Caco-2 (cell line): ENCODE measurements around the gene CACNB1. TPM values are rescaled to one million over a fixed set of nuclear protein-coding genes. Genes with fewer than 3 reads are reported as not detected.

Experiments
- BruUV-seq: library from RNA; stranded (reverse); fragments of 400-500 nt; replicated peaks from 2 replicates; lab custom pipeline; 2021; lab: Mats Ljungman, UMichigan
- CTCF ChIA-PET: fragments of 300-600 bp; sonication (Branson Sonifier 250); formaldehyde crosslinking; loops from one replicate; lab custom pipeline; 2022; ENCODE audit warnings: antibody characterized with exemption; lab: Charles Lee
- POLR2A ChIA-PET: fragments of 300-600 bp; sonication (Branson Sonifier 250); formaldehyde crosslinking; loops from one replicate; lab custom pipeline; 2022; ENCODE audit warnings: antibody characterized with exemption; lab: Charles Lee
- DNase-seq, 2 experiments: peaks; one replicate each; pipeline versions ENCODE4 v3.0.0 to v3.0.0-alpha.2; 2020 to 2022
- H3K27me3 ChIP-seq: replicated peaks from 2 replicates; pipeline ENCODE4 v1.6.0; 2011; ENCODE audit warnings: low read length; ENCODE audit not compliant: control insufficient read depth, insufficient read depth
- H3K36me3 ChIP-seq: 2 replicates; pipeline ENCODE4 v1.5.1; 2011; ENCODE audit warnings: low read length; ENCODE audit not compliant: control insufficient read depth, insufficient read depth
- H3K4me1 ChIP-seq: fragments of 250-450 bp; sonication (Bioruptor Pico); 2 replicates; pipeline ENCODE4 v1.5.1; 2020; ENCODE audit warnings: mild to moderate bottlenecking
- H3K4me3 ChIP-seq: 2 replicates; pipeline ENCODE4 v1.5.1; 2011; ENCODE audit warnings: low read depth, mild to moderate bottlenecking, control low read depth, low read length
- H3K9me3 ChIP-seq: fragments of 250-450 bp; sonication (Bioruptor Pico); 2 replicates; pipeline ENCODE4 v1.5.1; 2020; ENCODE audit warnings: mild to moderate bottlenecking, moderate library complexity
- H3K27ac Mint-ChIP-seq: one replicate; pipeline ENCODE4 v1.8.0; 2022; ENCODE audit warnings: mixed read lengths; ENCODE audit not compliant: unreplicated experiment
- H3K27me3 Mint-ChIP-seq: one replicate; pipeline ENCODE4 v1.8.0; 2022; ENCODE audit warnings: mixed read lengths; ENCODE audit not compliant: insufficient read depth, unreplicated experiment
- H3K36me3 Mint-ChIP-seq: one replicate; pipeline ENCODE4 v1.8.0; 2022; ENCODE audit warnings: mild to moderate bottlenecking, mixed read lengths; ENCODE audit not compliant: insufficient read depth, unreplicated experiment
- H3K4me1 Mint-ChIP-seq: one replicate; pipeline ENCODE4 v1.8.0; 2022; ENCODE audit warnings: low read depth, mixed read lengths; ENCODE audit not compliant: unreplicated experiment
- H3K4me3 Mint-ChIP-seq: one replicate; pipeline ENCODE4 v1.8.0; 2022; ENCODE audit warnings: mild to moderate bottlenecking, moderate library complexity, mixed read lengths; ENCODE audit not compliant: unreplicated experiment
- H3K9me3 Mint-ChIP-seq: one replicate; pipeline ENCODE4 v1.8.0; 2022; ENCODE audit warnings: mixed read lengths; ENCODE audit not compliant: unreplicated experiment
- CTCF ChIP-seq, 2 experiments: fragments of 200-600 bp in 1 of 2; IDR thresholded peaks; 1 replicate in 1 of 2; 2 replicates in 1 of 2; pipeline versions ENCODE4 v1.5.1 to v1.8.0; 2011 to 2022; ENCODE audit warnings: antibody characterized with exemption in 1 of 2, control low read depth in 1 of 2, inconsistent platforms in 1 of 2, low read depth in 1 of 2, low read length in 1 of 2, mild to moderate bottlenecking in 1 of 2, moderate library complexity in 1 of 2; ENCODE audit not compliant: insufficient read depth in 1 of 2, severe bottlenecking in 1 of 2, unreplicated experiment in 1 of 2
- intact Hi-C: fragments of 100-400 bp; cut with micrococcal nuclease; formaldehyde crosslinking; loops from one replicate; pipeline ENCODE4 v1.10.0; 2022; ENCODE audit not compliant: unreplicated experiment
- total RNA-seq: library from RNA; stranded (reverse); gene quantifications from 2 replicates; pipeline ENCODE4 v1.2.3, GENCODE V29; 2022

CACNB1 gene
- total RNA-seq, 1 experiment from 2014 or later: 7.0 TPM

GRCh38 chr17:39222151-39222550 lies 24.7 kb upstream of the CACNB1 start:
- intact Hi-C loops: no loop called here
- CTCF ChIA-PET: interaction anchor here (0.5 to 2.0 kb wide), 4 partner anchors 13 to 130 kb away, joined by 3 to 5 read pairs (median 4); no protein-coding TSS in a partner anchor
- H3K27me3 ChIP-seq: no peaks in the 10 kb centered on the region; the same call in 1 of the 2 replicates
- POLR2A ChIA-PET: no interaction called here
- Mint-ChIP-seq H3K27me3 (peaks cover 15% of the 10 kb centered on the region), H3K4me3 (no peak overlapping the region), H3K9me3 (no peaks in the 10 kb centered on the region), H3K27ac (no peak overlapping the region), H3K4me1 (no peaks in the 10 kb centered on the region), H3K36me3 (no peaks in the 10 kb centered on the region)
- no TSS peak for BruUV-seq
- no peak for DNase-seq
- H3K9me3 ChIP-seq: no peaks in the 10 kb centered on the region
- no peaks in the 10 kb centered on the region for H3K36me3 ChIP-seq
- H3K4me1 ChIP-seq: no peaks in the 10 kb centered on the region
- TF ChIP-seq CTCF (IDR thresholded peaks at IDR 0.05; ENCODE audit: insufficient read depth in 1 of 2, low read depth in 1 of 2, low read length in 1 of 2, severe bottlenecking in 1 of 2, unreplicated experiment in 1 of 2): no peak
- H3K4me3 ChIP-seq: no peak overlapping the region

GRCh38 chr17:39221572-39221971 lies 24.1 kb upstream of the CACNB1 start:
- no peaks in the 10 kb centered on the region for H3K4me1 Mint-ChIP-seq
- Histone ChIP-seq H3K4me1 (no peaks in the 10 kb centered on the region), H3K27me3 (no peaks in the 10 kb centered on the region; the same call in 1 of the 2 replicates), H3K4me3 (no peak overlapping the region), H3K9me3 (no peaks in the 10 kb centered on the region), H3K36me3 (no peaks in the 10 kb centered on the region)
- BruUV-seq: no TSS peak
- intact Hi-C loops: no loop called here
- ChIA-PET CTCF (interaction anchor here (0.9 to 2.0 kb wide), 2 partner anchors 15 to 23 kb away, joined by 3 to 5 read pairs; no protein-coding TSS in a partner anchor), POLR2A (no interaction called here)
- no peaks in the 10 kb centered on the region for H3K36me3 Mint-ChIP-seq
- H3K27ac Mint-ChIP-seq: no peak overlapping the region
- H3K27me3 Mint-ChIP-seq: peaks cover 15% of the 10 kb centered on the region
- no peaks in the 10 kb centered on the region for H3K9me3 Mint-ChIP-seq
- no peak overlapping the region for H3K4me3 Mint-ChIP-seq
- no peak for DNase-seq
- TF ChIP-seq CTCF (IDR thresholded peaks at IDR 0.05; ENCODE audit: insufficient read depth in 1 of 2, low read depth in 1 of 2, low read length in 1 of 2, severe bottlenecking in 1 of 2, unreplicated experiment in 1 of 2): no peak

- Histone ChIP-seq H3K36me3 (no peaks in the 10 kb centered on the region), H3K4me1 (no peaks in the 10 kb centered on the region), H3K9me3 (no peaks in the 10 kb centered on the region), H3K4me3 (no peak overlapping the region), H3K27me3 (no peaks in the 10 kb centered on the region; the same call in 1 of the 2 replicates)
- Mint-ChIP-seq H3K36me3 (no peaks in the 10 kb centered on the region), H3K9me3 (no peaks in the 10 kb centered on the region), H3K27me3 (peaks cover 21% of the 10 kb centered on the region), H3K4me3 (no peak overlapping the region), H3K4me1 (no peaks in the 10 kb centered on the region), H3K27ac (no peak overlapping the region)
- POLR2A ChIA-PET: no interaction called here
- intact Hi-C loops: no loop called here
- no TSS peak for BruUV-seq
- TF ChIP-seq CTCF (IDR thresholded peaks at IDR 0.05; ENCODE audit: insufficient read depth in 1 of 2, low read depth in 1 of 2, low read length in 1 of 2, severe bottlenecking in 1 of 2, unreplicated experiment in 1 of 2): no peak
- CTCF ChIA-PET: no interaction called here
- DNase-seq: no peak
Measured at GRCh38 chr17:39219647-39220154, 22.2 kb upstream of the CACNB1 start.
